GM21786 (cell line): ENCODE results near the gene ZNF622.
"Not testable (repeated sequence)": the region's sequence is repeated elsewhere in the genome, so short reads cannot be mapped to it uniquely, and the experiment has no call there.

Experiments
- ATAC-seq: cut with Tn5 transposase; IDR thresholded peaks from one replicate; pipeline ENCODE4 v1.9.1; 2021; ENCODE audit not compliant: unreplicated experiment

Gene ZNF622

DNA sequence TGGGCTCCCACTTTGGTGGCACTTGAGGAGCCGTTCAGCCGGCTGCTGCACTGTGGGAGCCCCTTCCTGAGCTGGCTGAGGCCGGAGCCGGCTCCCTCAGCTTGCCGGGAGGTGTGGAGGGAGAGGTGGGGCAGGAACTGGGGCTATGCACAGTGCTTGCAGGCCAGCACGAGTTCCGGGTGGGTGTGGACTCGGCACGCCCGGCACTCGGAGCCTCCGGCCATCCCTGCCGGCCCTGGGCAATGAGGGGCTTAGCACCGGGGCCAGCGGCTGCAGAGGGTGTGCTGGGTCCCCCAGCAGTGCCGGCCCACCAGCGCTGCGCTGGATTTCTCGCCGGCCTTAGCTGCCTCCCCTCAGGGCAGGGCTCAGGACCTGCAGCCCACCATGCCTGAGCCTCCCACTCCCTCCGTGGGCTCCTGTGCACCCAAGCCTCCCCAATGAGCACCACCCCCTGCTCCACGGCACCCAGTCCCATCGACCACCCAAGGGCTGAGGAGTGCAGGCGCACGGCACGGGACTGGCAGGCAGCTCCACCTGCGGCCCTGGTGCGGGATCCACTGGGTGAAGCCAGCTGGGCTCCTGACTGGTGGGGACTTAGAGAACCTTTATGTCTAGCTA, 29.4 kb downstream of the ZNF622 start:
- ATAC-seq = not testable (repeated sequence)

DNA sequence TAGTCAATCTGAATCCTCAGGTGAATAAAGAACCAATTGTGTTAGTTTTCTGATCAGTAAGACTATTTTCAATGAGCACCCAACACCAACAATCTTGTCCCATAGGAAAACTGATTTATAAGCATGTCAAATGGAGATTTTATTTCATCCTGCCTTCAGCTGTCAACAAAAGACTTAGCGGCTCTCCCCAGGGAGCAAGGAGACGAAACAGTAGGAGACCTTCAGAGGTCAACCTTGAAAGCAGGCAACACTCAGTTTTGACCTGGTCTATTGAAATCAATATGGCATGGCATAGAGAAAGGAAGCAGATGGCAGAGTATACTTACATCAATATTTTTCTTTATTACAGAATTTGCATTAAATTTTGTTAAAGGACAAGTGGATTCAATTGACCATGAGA, 34.1 kb downstream of the ZNF622 start:
- no peak for ATAC-seq

DNA sequence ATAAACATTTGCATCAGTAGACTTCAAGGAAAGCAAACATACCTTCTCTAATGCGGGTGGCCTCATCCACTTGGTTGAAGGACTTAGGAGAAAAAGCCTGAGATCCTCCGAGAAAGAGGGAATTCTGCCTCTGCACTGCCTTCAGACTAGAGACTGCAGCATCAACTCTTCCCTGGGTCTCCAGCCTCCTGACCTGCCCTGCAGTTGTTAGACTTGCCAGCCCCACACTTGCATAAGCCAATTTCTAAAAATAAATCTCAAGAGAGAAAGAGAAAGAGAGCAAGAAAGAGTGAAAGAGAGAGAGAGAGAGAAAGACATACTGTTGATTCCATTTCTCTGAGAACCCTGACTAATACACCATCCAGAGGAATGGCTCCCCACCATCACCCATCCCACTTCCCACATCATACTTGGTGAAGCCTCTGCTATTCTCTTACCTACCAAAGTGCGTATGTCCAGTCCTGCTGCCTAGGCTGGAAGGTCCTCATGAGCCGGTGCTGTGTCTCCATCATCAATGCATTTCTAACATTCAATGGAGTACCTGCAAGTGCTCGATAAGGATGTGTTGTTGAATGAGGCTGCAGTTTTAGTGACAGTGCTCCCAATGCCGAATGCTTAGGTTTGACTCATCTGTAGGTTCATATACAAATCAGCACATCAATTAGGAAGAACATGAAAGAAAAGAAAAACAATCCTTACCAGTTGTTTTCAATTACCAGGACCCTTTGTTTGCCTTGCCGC, 35.1 kb downstream of the ZNF622 start:
- no peak for ATAC-seq

DNA sequence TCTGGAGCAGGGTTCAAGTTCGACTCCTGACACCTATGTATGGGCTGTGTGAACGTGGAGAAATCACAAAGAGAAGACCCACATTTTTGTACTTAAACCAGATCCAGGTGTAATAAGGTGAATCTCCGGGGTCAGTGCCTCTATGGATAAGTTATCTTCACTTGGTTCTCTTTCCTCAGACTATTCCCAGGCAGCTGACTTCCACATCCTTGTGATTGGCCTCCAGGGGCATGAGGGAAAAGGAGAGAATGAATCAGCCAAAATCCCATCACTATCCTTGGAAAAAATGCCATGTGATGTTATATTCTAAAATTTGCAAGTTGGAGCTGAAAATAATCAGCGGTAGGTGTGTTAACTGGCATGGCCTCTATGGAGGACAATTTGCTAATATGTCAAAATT, 37.2 kb downstream of the ZNF622 start:
- no peak for ATAC-seq

DNA sequence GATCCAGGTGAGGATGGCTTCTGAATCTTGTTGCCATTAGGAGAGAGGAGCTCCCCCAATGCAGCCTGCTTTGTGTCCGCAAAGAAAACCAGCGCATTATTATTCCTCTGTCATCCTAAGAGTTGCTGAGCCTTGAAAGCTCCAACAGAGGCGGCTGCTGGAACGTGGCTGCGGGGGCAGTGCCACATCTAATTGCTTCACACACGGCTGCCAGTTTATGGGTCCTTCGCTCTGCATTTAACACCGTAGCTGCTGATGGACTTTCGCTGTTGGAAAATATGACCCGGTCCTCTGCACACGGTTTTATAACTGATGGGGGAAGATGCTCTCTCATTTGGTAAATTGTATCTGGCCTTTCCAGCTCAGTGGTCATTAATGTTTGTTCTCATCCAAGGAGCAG, 38.0 kb downstream of the ZNF622 start:
- ATAC-seq = no peak

DNA sequence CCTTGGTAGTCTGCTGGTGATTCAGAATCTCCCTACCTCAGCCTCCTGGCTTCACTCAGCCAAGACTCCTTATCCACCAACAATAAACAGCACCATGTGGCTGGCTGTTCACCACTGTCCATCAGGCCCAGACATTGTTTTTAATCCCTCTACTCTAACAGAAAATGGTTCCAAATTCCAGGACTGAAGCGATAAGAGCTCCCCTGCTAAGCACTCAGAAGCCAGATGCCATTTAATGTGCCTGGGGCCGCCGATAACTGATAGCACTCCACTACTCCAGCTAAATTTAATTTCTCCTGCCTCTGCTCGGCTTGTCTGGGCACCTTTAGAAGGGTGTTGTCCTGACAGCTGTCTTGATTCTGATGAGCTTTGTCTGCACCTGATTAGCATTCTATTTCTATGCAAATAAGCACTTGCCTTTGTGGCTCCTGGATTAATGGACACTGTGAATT, 47.1 kb downstream of the ZNF622 start:
- no peak for ATAC-seq

DNA sequence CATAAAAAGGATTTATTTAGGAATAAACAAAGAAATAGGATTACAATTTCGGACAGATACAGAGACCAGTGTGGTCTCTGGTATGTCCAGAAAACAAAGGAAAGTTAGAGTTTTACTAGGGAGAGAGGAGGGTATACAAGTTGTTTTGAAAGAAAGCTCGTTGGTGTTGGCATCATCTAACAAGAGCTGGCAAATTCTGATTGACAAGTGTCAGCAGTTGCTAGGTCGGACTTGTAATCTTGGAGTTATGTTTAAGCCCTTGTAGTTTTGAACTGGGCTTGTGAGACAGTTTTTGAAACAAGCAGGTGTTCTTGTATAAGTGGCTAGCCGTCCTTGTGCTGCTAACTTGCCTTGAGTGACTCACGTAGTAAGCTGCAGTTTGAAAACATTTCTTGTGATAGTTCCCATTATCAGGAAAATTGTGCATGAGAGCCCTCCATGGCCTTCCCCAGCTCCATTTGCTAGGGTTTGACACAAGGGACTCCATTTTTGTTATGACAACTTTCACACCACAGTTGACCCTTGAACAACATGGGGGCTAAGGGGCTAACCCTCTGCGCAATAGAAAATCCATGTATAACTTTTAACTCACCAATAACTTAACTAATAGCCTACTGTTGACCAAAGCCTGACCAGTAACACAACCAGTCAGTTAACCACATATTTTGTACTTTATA, 48.1 kb downstream of the ZNF622 start:
- no peak for ATAC-seq

DNA sequence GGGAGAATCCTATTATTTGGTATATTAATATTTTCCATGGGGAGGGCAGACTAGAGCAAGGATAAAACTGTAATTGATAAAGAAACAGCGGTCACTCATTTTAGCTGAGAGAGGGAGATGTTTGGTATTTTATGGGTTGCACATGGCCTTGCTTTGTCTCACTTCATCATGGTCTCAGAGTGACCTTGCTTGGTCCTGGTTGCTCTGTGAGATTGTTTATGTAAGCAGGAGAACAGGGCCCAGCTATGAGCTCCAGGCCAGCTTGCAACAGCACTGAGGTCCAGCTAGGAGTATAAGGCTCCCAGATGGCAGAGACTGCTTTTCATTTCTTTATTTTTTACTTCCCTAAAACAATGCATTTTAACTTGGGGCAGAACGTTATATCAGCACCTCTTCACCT, 50.7 kb downstream of the ZNF622 start:
- no peak for ATAC-seq

DNA sequence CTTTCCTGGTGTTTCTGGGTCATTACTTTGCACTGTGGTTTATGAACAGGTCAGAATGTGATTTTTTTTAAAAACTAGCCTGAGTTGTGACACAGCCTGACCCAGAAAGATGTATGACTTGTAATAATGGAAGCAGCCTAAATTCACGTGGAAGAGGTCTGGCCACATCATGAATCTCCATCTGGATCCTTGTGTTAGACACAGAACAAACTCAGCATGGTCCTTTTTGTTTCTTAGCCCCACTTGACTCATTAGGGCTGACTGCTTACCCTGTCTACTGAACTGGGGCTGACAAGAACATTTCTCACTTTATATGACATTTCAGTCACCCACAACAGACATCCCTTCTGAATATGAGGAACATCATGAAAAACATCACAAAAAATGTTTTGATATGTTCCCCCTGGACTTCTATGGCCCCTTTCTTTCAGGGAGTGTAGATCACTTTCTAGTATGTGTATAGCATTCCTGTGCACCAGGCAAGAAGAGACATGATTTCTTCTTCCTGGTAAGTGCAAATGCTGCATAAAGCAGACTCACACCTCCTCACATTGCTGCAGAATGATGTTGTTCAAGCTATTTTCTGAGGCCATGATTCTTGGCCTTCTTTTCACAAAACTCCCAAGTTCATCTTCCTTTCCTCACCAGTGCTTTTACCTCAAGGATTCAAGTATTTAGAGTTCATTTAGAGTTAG, 52.3 kb downstream of the ZNF622 start:
- ATAC-seq = no peak

DNA sequence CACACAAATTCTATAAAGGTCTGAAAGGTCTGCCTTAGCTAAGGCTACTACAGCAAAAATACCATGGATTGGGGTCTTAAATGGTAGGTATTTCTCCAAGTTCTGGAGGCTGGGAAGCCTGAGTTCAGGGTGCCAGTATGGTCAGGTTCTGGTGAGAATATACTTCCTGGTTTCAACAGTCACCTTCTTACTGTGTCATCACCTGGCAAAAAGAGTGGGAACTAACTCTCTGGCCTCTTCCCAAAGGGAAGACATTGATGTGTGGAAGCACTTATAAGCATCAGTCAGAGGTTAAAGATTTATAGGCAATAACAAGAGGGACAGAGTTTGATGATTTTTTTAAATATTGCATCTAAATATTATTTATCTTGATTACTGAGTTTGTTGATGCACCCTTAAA, 53.0 kb downstream of the ZNF622 start:
- no peak for ATAC-seq

DNA sequence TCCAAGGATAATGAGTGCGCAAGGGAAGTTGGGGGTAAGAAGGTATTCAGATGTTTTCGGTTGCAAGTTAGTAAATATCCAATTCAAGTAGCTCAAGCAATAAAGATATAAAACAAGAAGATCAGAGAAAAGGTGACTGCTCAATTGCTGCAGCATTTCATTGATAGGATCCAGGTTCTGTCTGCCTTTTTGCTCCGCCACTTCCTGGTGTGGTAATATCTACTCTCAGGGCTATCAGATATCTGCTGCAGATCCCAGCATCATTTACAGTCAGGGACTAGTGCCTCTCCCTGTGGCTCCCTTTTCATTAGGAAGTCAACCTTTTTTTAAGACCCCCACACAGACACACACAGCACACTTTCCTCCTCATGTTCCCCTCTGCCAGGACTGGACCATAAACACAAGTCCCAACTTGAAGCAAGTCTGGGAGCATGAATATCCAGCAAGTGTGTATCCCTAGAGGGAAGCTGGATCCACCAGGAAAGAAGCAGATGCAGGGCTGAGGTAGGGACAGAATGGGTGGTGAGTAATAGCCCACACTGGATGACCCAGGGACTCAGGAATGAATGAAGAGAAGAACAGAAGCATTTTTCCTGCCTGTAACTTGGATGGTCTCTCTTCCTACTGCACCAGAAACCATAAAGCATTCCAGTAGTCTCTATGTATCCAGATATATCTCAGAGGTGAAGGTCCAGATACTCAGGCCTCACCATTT, 53.7 kb downstream of the ZNF622 start:
- ATAC-seq = no peak

DNA sequence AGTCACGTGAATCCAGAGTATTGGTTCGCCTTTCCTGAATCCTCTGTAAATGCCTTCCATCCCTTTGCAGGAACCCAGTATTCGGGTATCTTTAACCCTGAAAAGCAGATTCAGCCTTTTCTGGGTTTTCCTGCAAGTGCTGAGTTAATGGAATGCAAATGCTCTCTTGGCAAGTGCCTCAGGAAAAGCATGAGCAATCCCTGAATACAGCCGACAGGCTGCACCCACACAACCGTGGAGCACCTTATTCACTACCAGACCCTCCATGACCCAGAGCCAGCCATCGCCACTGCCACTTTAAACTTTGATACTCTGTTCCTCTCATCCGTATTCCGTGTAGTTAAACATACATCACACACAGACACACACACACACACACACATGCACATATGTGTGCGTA, 54.4 kb downstream of the ZNF622 start:
- no peak for ATAC-seq

DNA sequence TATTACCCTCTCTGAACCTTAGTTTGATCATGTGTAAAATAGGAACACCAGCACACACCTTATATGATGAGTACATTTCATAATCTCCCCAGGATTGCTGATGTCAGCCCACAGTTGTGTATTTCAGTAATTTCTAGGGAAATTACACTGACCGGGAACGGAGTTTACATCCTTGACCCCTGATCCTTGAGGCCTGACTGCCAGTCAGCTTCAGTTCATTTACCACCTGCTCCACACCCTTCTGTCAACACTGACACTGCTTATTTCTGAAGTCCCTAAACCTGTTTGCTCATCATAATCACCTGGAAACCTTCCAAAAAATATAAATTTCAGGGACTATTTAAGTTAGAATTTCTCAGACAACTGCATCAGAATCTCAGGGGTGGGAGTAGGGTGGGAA, 55.3 kb downstream of the ZNF622 start:
- ATAC-seq = no peak

DNA sequence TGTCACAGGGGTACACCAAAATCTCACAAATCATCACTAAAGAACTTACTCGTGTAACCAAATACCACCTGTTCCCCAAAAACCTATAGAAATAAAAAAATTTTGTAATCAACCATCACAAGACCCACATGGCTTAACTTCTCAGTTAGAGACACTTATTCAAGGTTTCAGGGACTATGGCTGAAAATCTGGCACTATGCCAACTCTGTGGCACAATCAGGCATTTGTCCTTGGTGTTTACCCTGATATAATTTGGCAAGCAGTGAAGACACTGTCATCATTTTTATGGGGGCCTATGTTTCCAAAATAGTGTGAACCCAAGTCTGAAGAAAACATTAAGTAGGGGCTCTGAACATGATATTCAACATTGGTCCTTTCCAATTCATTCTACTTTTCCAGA, 59.0 kb downstream of the ZNF622 start:
- ATAC-seq = no peak

DNA sequence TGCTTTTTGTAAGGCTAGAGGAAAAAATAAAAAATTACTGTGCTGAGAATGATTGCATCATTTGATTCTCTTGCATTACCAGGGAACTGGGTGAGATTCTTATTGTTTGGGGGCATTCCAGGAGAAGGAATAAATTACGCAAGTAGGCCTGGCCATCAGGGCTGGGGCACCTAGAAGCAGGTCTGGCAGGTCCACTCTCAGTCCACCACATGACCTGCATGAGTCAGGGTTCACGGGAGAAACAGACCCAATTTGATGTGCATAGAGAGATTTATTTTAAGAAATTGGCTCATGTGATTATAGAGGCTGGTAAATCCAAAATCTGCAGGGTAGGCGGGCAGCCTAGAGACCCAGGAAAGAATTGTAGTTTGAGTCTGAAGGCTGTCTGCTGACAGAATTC, 59.6 kb downstream of the ZNF622 start:
- ATAC-seq = no peak
